Ascending aorta (tissue), 2 donors: ENCODE measurements around the gene ARL5C. TPM values are rescaled to one million over a fixed set of nuclear protein-coding genes. Genes with fewer than 3 reads are reported as not detected.

ENCODE experiments used
- DNase-seq, 2 donors: peaks; one replicate each; pipeline ENCODE4 v3.0.0-alpha.2; 2019; ENCODE audit warnings: low spot score in 2 of 2
- H3K27ac ChIP-seq, 2 donors: fragments of 200-600 bp; sonication (generic); one replicate each; pipeline ENCODE4 v1.5.1; 2016 to 2017; ENCODE audit warnings: mild to moderate bottlenecking in 1 of 2
- H3K27me3 ChIP-seq: fragments of 200-600 bp; sonication (generic); one replicate; pipeline ENCODE4 v1.5.1; 2017
- H3K36me3 ChIP-seq, 2 donors: fragments of 200-600 bp; sonication (generic); one replicate each; pipeline ENCODE4 v1.5.1; 2016
- H3K4me1 ChIP-seq, 2 donors: fragments of 200-600 bp; sonication (generic); one replicate each; pipeline ENCODE4 v1.5.1; 2016 to 2017; ENCODE audit warnings: mild to moderate bottlenecking in 1 of 2
- H3K4me3 ChIP-seq, 2 donors: fragments of 200-600 bp; sonication (generic); one replicate each; pipeline ENCODE4 v1.5.1; 2016 to 2017; ENCODE audit warnings: mild to moderate bottlenecking in 1 of 2
- H3K9me3 ChIP-seq, 2 donors: fragments of 200-600 bp; sonication (generic); one replicate each; pipeline ENCODE4 v1.5.1; 2016
- intact Hi-C: fragments of 100-400 bp; cut with DNase I; formaldehyde crosslinking; loops from one replicate; pipeline ENCODE4 v1.15.1; 2023
- total RNA-seq: library from RNA; depleted of rRNA; stranded (reverse); fragments of >200 nt; gene quantifications from one replicate; pipeline ENCODE4 v1.1.0, GENCODE V29; 2016
- TF ChIP-seq, protein P1 (sequence below), 3 experiments: fragments of 200-600 bp in 2 of 3; fragments of 450-650 bp in 1 of 3; sonication (generic) in 2 of 3; IDR thresholded peaks; one replicate each; pipeline ENCODE4 v1.5.1; 2016 to 2019; ENCODE audit warnings: antibody characterized with exemption in 3 of 3, mild to moderate bottlenecking in 1 of 3, moderate library complexity in 1 of 3

ARL5C gene
- total RNA-seq, 1 donor from 2014 or later: not detected

DNA sequence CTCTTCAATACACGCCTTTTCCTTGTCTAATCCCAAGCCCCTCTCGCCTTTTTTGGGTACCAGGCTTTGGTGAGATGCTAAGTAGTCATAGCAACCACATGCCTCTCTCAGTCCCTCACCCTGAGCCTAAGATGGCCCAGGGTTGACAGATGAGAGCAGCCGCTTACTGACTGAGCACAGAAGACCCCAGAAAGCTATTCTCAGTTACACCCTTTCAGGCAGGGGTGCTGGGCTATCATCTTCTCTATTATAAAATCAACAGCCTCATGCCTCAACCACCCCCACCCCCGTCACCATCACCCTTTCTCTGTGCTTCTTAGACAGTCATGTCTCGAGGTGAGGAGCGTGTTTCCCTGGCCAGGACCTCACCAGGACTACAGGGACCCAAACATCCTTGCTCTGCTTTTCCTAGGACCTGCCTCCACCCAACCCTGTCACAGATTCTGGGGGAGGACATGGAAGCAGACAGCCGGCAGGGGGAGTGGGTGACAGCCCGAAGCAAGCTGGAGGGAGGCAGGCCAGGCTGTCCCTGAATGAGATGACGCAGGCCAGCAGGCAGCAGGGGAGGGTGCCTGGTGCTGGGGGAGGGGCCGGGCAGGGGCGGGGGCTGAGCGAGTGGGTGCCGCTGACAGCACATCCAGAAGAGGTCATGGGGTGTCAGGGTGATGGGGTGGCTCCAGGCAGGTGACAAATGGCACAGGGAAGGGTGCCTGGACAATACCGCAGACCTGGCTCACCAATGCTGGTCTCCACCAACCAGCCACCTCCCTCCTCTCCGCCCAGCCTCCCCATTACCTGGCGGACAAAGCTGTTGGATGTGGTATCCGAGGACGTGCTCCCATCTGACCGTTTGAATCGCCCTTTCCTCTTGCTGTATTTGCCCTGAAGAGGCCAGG is 28.4 kb upstream of the ARL5C start:
- intact Hi-C loops: loop anchor here (2.0 kb wide), 2 partner anchors 30 to 50 kb away; no protein-coding TSS in a partner anchor
- peaks cover 40 to 44% of the 10 kb centered on the region in 2 donors for H3K36me3 ChIP-seq
- H3K4me3 ChIP-seq: peak overlapping the region; percentile 35 to 90
- H3K27ac ChIP-seq: peak overlapping the region; percentile 92 to 98
- DNase-seq: peak; percentile 60 to 91
- peaks cover 14 to 41% of the 10 kb centered on the region in 2 donors for H3K4me1 ChIP-seq
- TF ChIP-seq, protein P1, sequence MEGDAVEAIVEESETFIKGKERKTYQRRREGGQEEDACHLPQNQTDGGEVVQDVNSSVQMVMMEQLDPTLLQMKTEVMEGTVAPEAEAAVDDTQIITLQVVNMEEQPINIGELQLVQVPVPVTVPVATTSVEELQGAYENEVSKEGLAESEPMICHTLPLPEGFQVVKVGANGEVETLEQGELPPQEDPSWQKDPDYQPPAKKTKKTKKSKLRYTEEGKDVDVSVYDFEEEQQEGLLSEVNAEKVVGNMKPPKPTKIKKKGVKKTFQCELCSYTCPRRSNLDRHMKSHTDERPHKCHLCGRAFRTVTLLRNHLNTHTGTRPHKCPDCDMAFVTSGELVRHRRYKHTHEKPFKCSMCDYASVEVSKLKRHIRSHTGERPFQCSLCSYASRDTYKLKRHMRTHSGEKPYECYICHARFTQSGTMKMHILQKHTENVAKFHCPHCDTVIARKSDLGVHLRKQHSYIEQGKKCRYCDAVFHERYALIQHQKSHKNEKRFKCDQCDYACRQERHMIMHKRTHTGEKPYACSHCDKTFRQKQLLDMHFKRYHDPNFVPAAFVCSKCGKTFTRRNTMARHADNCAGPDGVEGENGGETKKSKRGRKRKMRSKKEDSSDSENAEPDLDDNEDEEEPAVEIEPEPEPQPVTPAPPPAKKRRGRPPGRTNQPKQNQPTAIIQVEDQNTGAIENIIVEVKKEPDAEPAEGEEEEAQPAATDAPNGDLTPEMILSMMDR (IDR thresholded peaks at IDR 0.05): peak; percentile 58 to 77 (median 70)
- no peaks in the 10 kb centered on the region for H3K27me3 ChIP-seq
- no peaks in the 10 kb centered on the region for H3K9me3 ChIP-seq

DNA sequence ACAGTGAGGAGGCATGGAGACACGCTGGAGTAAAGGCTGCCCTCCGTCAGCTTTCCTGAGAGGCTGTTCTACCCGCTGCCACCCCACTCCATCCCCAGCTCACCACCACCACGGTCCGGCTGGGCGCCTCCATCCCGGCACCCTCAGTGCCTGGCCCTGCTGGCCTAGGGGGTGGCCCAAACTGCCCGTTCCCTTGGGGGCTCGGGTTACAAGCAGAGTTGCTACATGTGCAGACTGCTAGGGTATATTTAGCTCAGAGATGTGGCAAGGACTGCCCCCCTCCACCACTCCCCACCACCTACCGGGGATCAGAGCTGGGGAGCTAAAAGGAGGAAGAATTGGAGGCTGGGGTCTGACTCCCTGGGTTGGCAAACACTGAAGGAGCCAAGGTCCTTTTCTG is 27.4 kb upstream of the ARL5C start:
- H3K27me3 ChIP-seq: no peaks in the 10 kb centered on the region
- no peak for DNase-seq
- peak overlapping the region; percentile 92 to 98 for H3K27ac ChIP-seq
- TF ChIP-seq, protein P1 (IDR thresholded peaks at IDR 0.05): no peak
- intact Hi-C loops: no loop called here
- H3K9me3 ChIP-seq: no peaks in the 10 kb centered on the region
- peaks cover 50 to 54% of the 10 kb centered on the region in 2 donors for H3K36me3 ChIP-seq
- peaks cover 14 to 39% of the 10 kb centered on the region in 2 donors for H3K4me1 ChIP-seq
- no peak overlapping the region for H3K4me3 ChIP-seq

DNA sequence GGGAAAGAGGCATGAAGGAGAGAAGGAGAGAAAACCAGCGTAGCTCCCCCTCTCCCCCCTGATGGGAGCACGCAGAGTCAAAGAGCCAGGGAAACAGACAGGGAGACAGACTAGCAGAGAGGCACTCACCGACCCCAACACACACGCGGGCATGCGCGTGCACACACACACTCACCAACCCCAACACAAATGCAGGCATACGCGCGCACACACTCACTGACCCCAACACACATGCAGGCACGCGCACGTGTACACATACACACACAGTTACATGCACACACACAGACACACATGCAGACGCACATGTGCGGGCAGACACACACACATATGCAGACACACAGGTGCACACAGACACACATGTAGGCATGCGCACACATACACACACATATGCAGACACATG is 26.9 kb upstream of the ARL5C start:
- Histone ChIP-seq H3K4me1 (peaks cover 14 to 36% of the 10 kb centered on the region in 2 donors), H3K27ac (no peak overlapping the region), H3K9me3 (no peaks in the 10 kb centered on the region), H3K4me3 (no peak overlapping the region), H3K27me3 (no peaks in the 10 kb centered on the region), H3K36me3 (peaks cover 54 to 59% of the 10 kb centered on the region in 2 donors)
- no peak for DNase-seq
- TF ChIP-seq, protein P1 (IDR thresholded peaks at IDR 0.05): no peak
- intact Hi-C loops: no loop called here

DNA sequence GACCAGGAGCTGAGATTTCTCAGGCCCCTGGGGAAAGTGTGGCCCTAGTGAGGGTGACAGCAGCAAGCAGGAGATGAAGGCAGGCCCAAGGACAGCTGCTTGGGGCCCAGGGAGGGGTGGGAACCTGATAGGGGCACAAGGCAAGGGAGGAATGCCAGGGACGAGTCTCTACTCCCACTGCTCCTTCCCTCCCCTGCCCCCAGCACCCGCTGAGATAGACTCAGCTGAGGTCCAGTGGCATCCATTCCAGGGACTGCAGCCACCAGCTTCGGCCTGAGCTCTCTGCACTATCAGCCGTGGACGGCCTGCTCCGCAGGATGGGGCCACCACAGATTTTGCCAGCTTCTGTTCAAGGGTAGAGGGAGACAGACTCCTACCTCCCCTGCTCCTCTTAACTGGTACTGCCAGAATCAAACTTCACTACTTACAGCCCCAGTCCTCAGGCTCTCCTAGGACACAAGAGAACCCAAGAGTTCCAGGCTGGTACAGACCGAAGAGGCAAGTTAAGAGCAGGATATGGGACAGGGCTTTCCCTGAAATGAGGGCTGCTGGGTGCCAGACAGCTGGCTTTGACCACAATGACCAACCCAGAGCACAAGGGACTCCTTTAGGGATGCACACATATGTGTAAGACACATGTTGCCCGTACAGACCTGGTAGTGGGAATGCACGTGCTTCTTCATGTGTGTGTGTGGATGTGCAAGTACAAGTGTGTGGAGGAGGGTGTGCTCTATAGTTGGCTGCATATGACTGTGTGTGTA is 26.0 kb upstream of the ARL5C start:
- TF ChIP-seq, protein P1 (IDR thresholded peaks at IDR 0.05): no peak
- DNase-seq: no peak
- H3K4me3 ChIP-seq: no peak overlapping the region
- H3K27ac ChIP-seq: no peak overlapping the region
- H3K27me3 ChIP-seq: no peaks in the 10 kb centered on the region
- peaks cover 64 to 69% of the 10 kb centered on the region in 2 donors for H3K36me3 ChIP-seq
- no peaks in the 10 kb centered on the region for H3K9me3 ChIP-seq
- intact Hi-C loops: no loop called here
- peaks cover 14 to 33% of the 10 kb centered on the region in 2 donors for H3K4me1 ChIP-seq

DNA sequence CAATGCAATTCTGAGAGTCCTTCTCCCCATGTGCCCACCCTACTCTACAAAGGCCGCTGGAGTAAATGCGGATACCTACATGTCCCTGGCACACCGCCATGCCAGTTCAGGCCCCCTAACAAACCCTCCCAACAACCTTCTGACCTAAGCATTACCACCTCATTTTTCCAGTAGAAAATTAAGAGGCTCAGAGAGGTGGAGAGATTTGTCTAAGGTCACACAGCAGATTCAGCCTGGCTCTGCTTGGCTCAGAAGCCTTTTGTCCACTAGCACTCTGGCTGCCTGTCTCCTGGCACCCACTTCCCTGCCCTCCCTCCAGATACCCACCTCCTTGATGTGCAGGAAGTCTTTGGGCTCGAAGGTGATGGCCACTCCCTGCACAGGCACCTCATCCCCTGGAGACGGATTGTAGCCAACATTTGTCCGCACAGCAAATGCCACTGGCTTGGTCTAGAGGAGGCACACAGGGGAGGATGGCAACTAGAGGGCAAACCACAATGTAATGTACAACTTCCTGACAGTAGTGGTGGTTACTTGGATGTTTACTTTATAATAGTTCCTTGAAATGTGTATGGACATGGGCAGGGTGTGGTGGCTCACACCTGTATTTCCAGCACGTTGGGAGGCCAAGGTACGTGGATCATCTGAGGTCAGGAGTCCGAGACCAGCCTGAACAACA is 21.3 kb upstream of the ARL5C start:
- TF ChIP-seq, protein P1 (IDR thresholded peaks at IDR 0.05): no peak
- H3K4me3 ChIP-seq: no peak overlapping the region
- H3K4me1 ChIP-seq: no peaks in the 10 kb centered on the region
- H3K9me3 ChIP-seq: no peaks in the 10 kb centered on the region
- intact Hi-C loops: no loop called here
- H3K27ac ChIP-seq: no peak overlapping the region
- no peaks in the 10 kb centered on the region for H3K27me3 ChIP-seq
- DNase-seq: no peak
- H3K36me3 ChIP-seq: peaks cover 91 to 99% of the 10 kb centered on the region in 2 donors
